Activated CD4-positive, alpha-beta memory T cell treated with anti-CD3 and anti-CD28 coated beads, Interleukin-2, amount 10 ng/mL, durations not matched to agents 7 days and 5 days (primary cell): Measurements from ENCODE around the gene RGS5. TPM values are rescaled to one million over a fixed set of nuclear protein-coding genes. Genes with fewer than 3 reads are reported as not detected.
"Not testable (repeated sequence)": the region's sequence is repeated elsewhere in the genome, so short reads cannot be mapped to it uniquely, and the experiment has no call there.

Source experiments
- CTCF ChIA-PET: fragments of 350-600 bp; sonication (Branson Sonifier 250); formaldehyde crosslinking; loops from one replicate; lab custom pipeline; 2021; ENCODE audit warnings: antibody characterized with exemption, inconsistent platforms; lab: Charles Lee
- POLR2A ChIA-PET: fragments of 350-600 bp; sonication (Branson Sonifier 250); formaldehyde crosslinking; loops from one replicate; lab custom pipeline; 2021; ENCODE audit warnings: antibody characterized with exemption; lab: Charles Lee
- DNase-seq: peaks from one replicate; pipeline ENCODE4 v3.0.0-alpha.2; 2020
- H3K27ac Mint-ChIP-seq: one replicate; pipeline ENCODE4 v1.8.0; 2021; ENCODE audit warnings: mild to moderate bottlenecking, mixed read lengths
- H3K27me3 Mint-ChIP-seq: one replicate; pipeline ENCODE4 v1.8.0; 2021; ENCODE audit warnings: mixed read lengths
- H3K36me3 Mint-ChIP-seq: one replicate; pipeline ENCODE4 v1.8.0; 2021; ENCODE audit warnings: low read depth, mixed read lengths
- H3K4me1 Mint-ChIP-seq: one replicate; pipeline ENCODE4 v1.8.0; 2021; ENCODE audit warnings: mixed read lengths
- H3K4me3 Mint-ChIP-seq: one replicate; pipeline ENCODE4 v1.8.0; 2021; ENCODE audit warnings: mild to moderate bottlenecking, mixed read lengths
- H3K9me3 Mint-ChIP-seq: one replicate; pipeline ENCODE4 v1.8.0; 2021; ENCODE audit warnings: mixed read lengths
- total RNA-seq, 2 experiments: library from RNA; stranded (reverse); gene quantifications; one replicate each; pipeline ENCODE4 v1.2.3, GENCODE V29; 2021

Gene RGS5
- total RNA-seq: 1 to 10 TPM; 2.1 to 3.7 TPM

DNA sequence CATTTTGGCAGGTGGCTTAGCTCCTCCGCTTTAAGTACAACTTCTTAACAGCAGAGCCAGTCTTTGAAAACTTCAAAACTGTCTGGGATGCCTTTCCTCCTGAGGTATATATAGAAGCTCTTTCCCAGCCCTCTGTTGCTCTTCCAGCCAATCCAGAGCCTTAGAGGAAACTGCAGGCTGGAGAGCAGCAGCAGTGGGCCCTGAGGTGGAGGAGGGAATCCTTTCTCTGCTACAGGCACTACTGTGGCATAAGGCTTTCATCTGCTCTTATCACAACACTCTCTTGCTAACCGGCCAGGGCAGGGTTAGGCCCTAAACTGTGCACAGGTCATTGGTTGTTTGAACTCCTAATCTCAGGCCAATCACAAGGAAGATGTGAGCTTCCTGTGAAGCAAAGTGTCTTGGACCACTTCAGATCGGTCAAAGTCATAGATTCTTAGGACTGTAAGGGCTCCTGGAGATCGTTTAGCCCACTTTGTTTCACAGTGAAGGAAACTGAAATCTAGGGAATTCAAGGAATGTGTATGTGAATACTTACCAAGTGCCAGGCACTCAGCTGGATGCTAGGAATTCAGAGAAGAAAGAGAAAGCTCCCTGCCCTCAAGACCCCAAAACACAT is at the start of gene RGS5:
TSS of gene RGS5 (minus strand) at position 84 of the 619 bp plus-strand sequence. CDS start at position 3, 81 bp downstream.
- Mint-ChIP-seq H3K4me1 (no peaks in the 10 kb centered on the region), H3K36me3 (no peaks in the 10 kb centered on the region), H3K9me3 (no peaks in the 10 kb centered on the region), H3K27me3 (peaks cover 1% of the 10 kb centered on the region), H3K4me3 (no peak within 1 kb of the TSS), H3K27ac (no peak within 1 kb of the TSS)
- no peak for DNase-seq
- ChIA-PET CTCF (no interaction called here), POLR2A (no interaction called here)

GRCh38 chr1:163250382-163250974 is 47.8 kb upstream of the RGS5 start:
- no peak overlapping the region for H3K27ac Mint-ChIP-seq
- H3K4me3 Mint-ChIP-seq: no peak overlapping the region
- H3K27me3 Mint-ChIP-seq: no peaks in the 10 kb centered on the region
- CTCF ChIA-PET: no interaction called here
- no peaks in the 10 kb centered on the region for H3K4me1 Mint-ChIP-seq
- no peaks in the 10 kb centered on the region for H3K36me3 Mint-ChIP-seq
- no peak for DNase-seq
- POLR2A ChIA-PET: no interaction called here
- no peaks in the 10 kb centered on the region for H3K9me3 Mint-ChIP-seq

DNA sequence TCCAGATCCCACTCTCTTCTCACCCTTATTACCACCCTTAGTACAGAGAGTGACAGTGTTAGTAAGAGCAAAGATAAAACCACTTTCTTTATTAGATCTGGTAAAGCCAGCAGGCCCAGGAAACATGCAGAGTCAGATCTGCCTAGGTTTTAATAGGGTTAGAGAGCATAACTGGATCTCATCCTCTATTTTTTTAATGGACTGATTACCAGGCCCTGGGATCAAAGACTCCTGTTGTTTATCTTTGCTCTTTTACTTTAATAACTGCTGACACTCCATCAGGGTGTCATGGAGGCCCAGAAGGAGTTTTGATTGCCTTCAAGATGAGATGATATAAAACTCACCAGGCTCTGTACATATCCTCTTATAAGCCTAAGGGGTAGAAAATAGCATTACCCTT is 45.3 kb upstream of the RGS5 start:
- Mint-ChIP-seq H3K27ac (no peak overlapping the region), H3K4me3 (no peak overlapping the region), H3K9me3 (no peaks in the 10 kb centered on the region), H3K27me3 (no peaks in the 10 kb centered on the region), H3K36me3 (no peaks in the 10 kb centered on the region), H3K4me1 (no peaks in the 10 kb centered on the region)
- DNase-seq: no peak
- POLR2A ChIA-PET: no interaction called here
- CTCF ChIA-PET: no interaction called here

- H3K27ac Mint-ChIP-seq, H3K4me1 Mint-ChIP-seq, H3K27me3 Mint-ChIP-seq, CTCF ChIA-PET, DNase-seq, H3K9me3 Mint-ChIP-seq, H3K4me3 Mint-ChIP-seq, H3K36me3 Mint-ChIP-seq, POLR2A ChIA-PET: not testable (repeated sequence)
Observed at GRCh38 chr1:163244648-163245047, 41.9 kb upstream of the RGS5 start.

GRCh38 chr1:163241746-163242145 is 39.0 kb upstream of the RGS5 start:
- ChIA-PET POLR2A (no interaction called here), CTCF (interaction anchor here (0.7 kb wide), 1 partner anchor 806 kb away, joined by 3 read pairs; no protein-coding TSS in a partner anchor)
- Mint-ChIP-seq H3K4me1 (no peaks in the 10 kb centered on the region), H3K4me3 (no peak overlapping the region), H3K27ac (no peak overlapping the region), H3K27me3 (no peaks in the 10 kb centered on the region), H3K36me3 (no peaks in the 10 kb centered on the region), H3K9me3 (no peaks in the 10 kb centered on the region)
- DNase-seq: no peak

GRCh38 chr1:163240705-163241104 is 38.0 kb upstream of the RGS5 start:
- Mint-ChIP-seq H3K36me3 (no peaks in the 10 kb centered on the region), H3K4me1 (no peaks in the 10 kb centered on the region), H3K9me3 (no peaks in the 10 kb centered on the region), H3K27ac (no peak overlapping the region), H3K27me3 (no peaks in the 10 kb centered on the region), H3K4me3 (no peak overlapping the region)
- no peak for DNase-seq
- ChIA-PET CTCF (no interaction called here), POLR2A (no interaction called here)

DNA sequence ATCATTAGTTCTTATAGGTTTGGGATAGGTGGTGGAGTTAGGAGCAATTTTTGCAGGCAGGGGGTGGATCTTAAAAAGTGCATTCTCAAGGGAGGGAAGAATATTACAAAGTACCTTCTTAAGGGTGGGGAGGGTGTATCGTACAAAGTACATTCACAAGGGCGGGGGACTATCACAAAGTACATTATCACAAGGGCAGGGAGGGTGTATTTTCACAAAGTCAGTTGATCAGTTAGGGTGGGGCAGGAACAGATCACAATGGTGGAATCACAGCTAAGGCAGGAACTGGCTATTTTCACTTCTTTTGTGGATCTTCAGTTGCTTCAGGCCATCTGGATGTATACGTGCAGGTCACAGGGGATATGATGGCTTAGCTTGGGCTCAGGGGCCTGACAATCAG is 30.9 kb upstream of the RGS5 start:
- H3K9me3 Mint-ChIP-seq, CTCF ChIA-PET, H3K4me3 Mint-ChIP-seq, POLR2A ChIA-PET, H3K27ac Mint-ChIP-seq, H3K27me3 Mint-ChIP-seq, DNase-seq, H3K36me3 Mint-ChIP-seq, H3K4me1 Mint-ChIP-seq: not testable (repeated sequence)

DNA sequence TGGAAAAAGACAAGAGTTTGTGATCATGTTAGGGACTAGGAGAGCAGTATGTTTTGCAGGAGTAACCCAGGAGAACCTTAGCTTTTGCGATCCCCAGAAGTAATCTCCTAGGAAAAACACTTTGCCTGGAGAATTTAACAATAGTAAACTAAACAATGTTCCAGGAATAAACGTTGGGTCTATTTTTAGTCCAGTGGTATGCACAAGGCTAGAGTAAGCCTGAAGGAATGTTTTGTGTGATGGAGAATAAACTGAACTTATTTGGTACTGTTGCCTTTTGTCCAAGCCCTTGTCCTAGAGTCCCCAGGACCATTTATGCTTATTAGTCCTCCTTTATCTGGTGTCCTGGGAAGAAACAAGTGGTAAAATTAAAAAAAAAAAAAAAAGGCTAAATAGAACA is 28.7 kb upstream of the RGS5 start:
- DNase-seq: no peak
- Mint-ChIP-seq H3K4me3 (no peak overlapping the region), H3K36me3 (no peaks in the 10 kb centered on the region), H3K4me1 (no peaks in the 10 kb centered on the region), H3K27ac (no peak overlapping the region), H3K9me3 (peaks cover 6% of the 10 kb centered on the region), H3K27me3 (no peaks in the 10 kb centered on the region)
- ChIA-PET CTCF (no interaction called here), POLR2A (no interaction called here)

- Mint-ChIP-seq H3K4me3 (no peak overlapping the region), H3K4me1 (no peaks in the 10 kb centered on the region), H3K36me3 (no peaks in the 10 kb centered on the region), H3K27ac (no peak overlapping the region), H3K27me3 (no peaks in the 10 kb centered on the region), H3K9me3 (peaks cover 6% of the 10 kb centered on the region)
- no peak for DNase-seq
- POLR2A ChIA-PET: no interaction called here
- CTCF ChIA-PET: no interaction called here
Observed at GRCh38 chr1:163230827-163231226, 28.1 kb upstream of the RGS5 start.

DNA sequence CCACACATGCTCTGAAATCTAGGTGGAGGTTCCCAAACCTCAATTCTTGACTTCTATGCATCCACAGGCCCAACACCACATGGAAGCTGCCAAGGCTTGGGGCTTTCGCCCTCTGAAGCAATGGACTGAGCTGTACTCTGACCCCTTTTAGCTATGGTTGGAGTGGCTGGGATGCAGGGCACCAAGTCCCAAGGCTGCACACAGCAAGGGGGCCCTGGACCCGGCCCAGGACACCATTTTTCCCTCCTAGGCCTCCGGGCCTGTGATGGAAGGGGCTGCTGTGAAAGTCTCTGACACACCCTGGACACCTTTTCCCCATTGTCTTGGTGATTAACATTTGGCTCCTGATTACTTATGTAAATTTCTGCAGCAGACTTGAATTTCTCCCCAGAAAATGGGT is 25.6 kb upstream of the RGS5 start:
- DNase-seq, CTCF ChIA-PET, H3K36me3 Mint-ChIP-seq, H3K27me3 Mint-ChIP-seq, POLR2A ChIA-PET, H3K4me1 Mint-ChIP-seq, H3K9me3 Mint-ChIP-seq, H3K27ac Mint-ChIP-seq, H3K4me3 Mint-ChIP-seq: not testable (repeated sequence)

- DNase-seq: no peak
- Mint-ChIP-seq H3K27ac (no peak overlapping the region), H3K4me3 (no peak overlapping the region), H3K4me1 (no peaks in the 10 kb centered on the region), H3K9me3 (peaks cover 6% of the 10 kb centered on the region), H3K36me3 (no peaks in the 10 kb centered on the region), H3K27me3 (no peaks in the 10 kb centered on the region)
- CTCF ChIA-PET: no interaction called here
- POLR2A ChIA-PET: no interaction called here
Observed at GRCh38 chr1:163227126-163227525, 24.4 kb upstream of the RGS5 start.

- no peaks in the 10 kb centered on the region for H3K36me3 Mint-ChIP-seq
- ChIA-PET POLR2A (no interaction called here), CTCF (no interaction called here)
- H3K4me1 Mint-ChIP-seq: no peaks in the 10 kb centered on the region
- DNase-seq: no peak
- H3K27me3 Mint-ChIP-seq: peaks cover 6% of the 10 kb centered on the region
- no peaks in the 10 kb centered on the region for H3K9me3 Mint-ChIP-seq
- H3K27ac Mint-ChIP-seq: no peak overlapping the region
- no peak overlapping the region for H3K4me3 Mint-ChIP-seq
Observed at GRCh38 chr1:163213626-163214025, 10.9 kb upstream of the RGS5 start.

- no peak overlapping the region for H3K4me3 Mint-ChIP-seq
- CTCF ChIA-PET: no interaction called here
- DNase-seq: no peak
- POLR2A ChIA-PET: no interaction called here
- H3K27me3 Mint-ChIP-seq: peaks cover 6% of the 10 kb centered on the region
- no peaks in the 10 kb centered on the region for H3K36me3 Mint-ChIP-seq
- no peaks in the 10 kb centered on the region for H3K9me3 Mint-ChIP-seq
- H3K4me1 Mint-ChIP-seq: no peaks in the 10 kb centered on the region
- no peak overlapping the region for H3K27ac Mint-ChIP-seq
Observed at GRCh38 chr1:163211667-163212066, 9.0 kb upstream of the RGS5 start.

DNA sequence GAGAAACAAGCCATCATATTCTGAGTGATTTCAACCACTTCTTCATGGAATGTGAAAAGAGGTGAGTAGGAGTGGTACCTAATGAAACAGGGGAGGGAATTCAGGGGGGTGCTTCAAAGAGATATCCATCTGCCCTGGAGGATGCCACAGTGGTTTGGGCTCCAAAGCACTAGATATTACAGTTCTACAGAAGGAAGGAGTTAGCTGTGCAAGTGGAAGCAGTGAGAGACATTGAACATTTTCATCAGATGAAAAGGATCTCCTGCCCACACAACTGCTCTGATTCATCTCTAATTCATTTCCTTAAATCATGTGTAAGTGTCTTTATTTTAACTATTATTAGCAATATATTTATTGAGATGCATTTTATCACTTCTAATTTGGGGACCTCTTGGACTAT is 2.8 kb upstream of the RGS5 start:
- H3K27me3 Mint-ChIP-seq: no peaks in the 10 kb centered on the region
- ChIA-PET CTCF (no interaction called here), POLR2A (no interaction called here)
- H3K4me3 Mint-ChIP-seq: no peak overlapping the region
- no peaks in the 10 kb centered on the region for H3K9me3 Mint-ChIP-seq
- no peak overlapping the region for H3K27ac Mint-ChIP-seq
- H3K36me3 Mint-ChIP-seq: no peaks in the 10 kb centered on the region
- DNase-seq: no peak
- H3K4me1 Mint-ChIP-seq: no peaks in the 10 kb centered on the region
